GM12892 (cell line): Measurements from ENCODE around the gene CCL14.
"Not testable (repeated sequence)": the region's sequence is repeated elsewhere in the genome, so short reads cannot be mapped to it uniquely, and the experiment has no call there.

Experiments
- POLR2A ChIP-seq: IDR thresholded peaks from 2 replicates; pipeline ENCODE4 v1.6.1; 2011; ENCODE audit warnings: low read depth, low read length, control low read depth
- POLR2AphosphoS5 ChIP-seq: IDR thresholded peaks from 2 replicates; pipeline ENCODE4 v1.6.1; 2011; ENCODE audit warnings: low read depth, low read length, control low read depth
- TAF1 ChIP-seq: IDR thresholded peaks from 2 replicates; pipeline ENCODE4 v1.6.1; 2011; ENCODE audit warnings: low read depth, mild to moderate bottlenecking, control low read depth, low read length, borderline replicate concordance

DNA sequence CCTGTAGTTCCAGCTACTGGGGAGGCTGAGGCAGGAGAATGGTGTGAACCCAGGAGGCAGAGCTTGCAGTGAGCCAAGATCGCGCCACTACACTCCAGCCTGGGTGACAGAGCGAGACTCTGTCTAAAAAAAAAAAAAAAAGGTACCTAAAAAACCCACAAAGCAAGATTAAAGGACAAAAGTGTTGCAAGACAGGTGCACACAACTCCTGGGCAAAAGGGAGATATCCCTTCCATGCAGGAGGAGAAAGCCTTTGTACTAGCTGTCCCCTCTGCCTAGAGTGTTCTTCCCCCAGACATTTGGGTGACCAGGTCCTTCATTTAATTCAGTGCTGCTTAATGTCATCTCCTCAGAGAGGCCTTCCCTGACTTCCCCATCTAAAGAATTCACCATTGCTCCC, 48.0 kb downstream of the CCL14 start:
- not testable (repeated sequence) for TF ChIP-seq TAF1, POLR2A, POLR2AphosphoS5
